HL-60 (cell line): Measurements from ENCODE around the gene MESD.

Source experiments
- POLR2AphosphoS5 ChIP-seq: IDR thresholded peaks from 2 replicates; pipeline ENCODE4 v1.6.1; 2012; ENCODE audit warnings: low read depth
- TF ChIP-seq, protein P1 (sequence below): IDR thresholded peaks from one replicate; pipeline ENCODE4 v1.5.1; 2011; ENCODE audit warnings: low read length, control low read depth, inconsistent platforms; ENCODE audit not compliant: insufficient read depth
- TF ChIP-seq, protein P2 (sequence below): IDR thresholded peaks from 2 replicates; pipeline ENCODE4 v1.6.1; 2012; ENCODE audit warnings: low read depth; ENCODE audit not compliant: insufficient replicate concordance

DNA sequence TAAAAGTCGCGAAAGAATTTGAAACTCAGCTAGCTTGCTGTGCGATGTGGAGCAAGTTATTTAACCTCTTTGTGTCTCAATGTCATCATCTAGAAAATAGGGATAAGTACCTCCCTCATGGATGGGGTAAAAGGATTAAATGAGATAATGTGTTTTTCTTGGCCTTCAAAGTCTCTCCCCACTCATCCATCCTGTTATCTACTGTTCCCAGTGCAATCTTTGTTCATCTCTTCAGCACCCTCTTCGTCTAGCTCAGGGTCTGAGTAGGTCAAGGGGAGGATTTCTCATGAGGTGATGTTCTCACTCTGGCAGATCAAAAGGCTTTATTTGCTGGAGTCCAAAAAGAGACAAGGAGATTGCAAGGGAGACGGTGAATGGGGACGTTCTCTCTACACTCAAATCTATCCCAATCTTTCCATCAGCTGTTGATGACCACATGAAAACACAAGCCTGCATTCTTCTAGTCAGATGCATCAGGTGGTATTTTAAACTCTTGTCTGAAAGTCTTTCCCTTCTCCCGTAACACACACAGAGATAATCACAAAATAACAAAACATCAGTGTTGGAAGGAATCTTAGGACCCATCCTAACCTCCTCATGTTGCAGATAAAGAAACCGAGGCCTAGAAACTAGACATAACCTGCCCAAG lies 1.3 kb downstream of the MESD start:
- TF ChIP-seq, protein P1, sequence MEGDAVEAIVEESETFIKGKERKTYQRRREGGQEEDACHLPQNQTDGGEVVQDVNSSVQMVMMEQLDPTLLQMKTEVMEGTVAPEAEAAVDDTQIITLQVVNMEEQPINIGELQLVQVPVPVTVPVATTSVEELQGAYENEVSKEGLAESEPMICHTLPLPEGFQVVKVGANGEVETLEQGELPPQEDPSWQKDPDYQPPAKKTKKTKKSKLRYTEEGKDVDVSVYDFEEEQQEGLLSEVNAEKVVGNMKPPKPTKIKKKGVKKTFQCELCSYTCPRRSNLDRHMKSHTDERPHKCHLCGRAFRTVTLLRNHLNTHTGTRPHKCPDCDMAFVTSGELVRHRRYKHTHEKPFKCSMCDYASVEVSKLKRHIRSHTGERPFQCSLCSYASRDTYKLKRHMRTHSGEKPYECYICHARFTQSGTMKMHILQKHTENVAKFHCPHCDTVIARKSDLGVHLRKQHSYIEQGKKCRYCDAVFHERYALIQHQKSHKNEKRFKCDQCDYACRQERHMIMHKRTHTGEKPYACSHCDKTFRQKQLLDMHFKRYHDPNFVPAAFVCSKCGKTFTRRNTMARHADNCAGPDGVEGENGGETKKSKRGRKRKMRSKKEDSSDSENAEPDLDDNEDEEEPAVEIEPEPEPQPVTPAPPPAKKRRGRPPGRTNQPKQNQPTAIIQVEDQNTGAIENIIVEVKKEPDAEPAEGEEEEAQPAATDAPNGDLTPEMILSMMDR, result no peak
- TF ChIP-seq POLR2AphosphoS5, result no peak
- TF ChIP-seq, protein P2, sequence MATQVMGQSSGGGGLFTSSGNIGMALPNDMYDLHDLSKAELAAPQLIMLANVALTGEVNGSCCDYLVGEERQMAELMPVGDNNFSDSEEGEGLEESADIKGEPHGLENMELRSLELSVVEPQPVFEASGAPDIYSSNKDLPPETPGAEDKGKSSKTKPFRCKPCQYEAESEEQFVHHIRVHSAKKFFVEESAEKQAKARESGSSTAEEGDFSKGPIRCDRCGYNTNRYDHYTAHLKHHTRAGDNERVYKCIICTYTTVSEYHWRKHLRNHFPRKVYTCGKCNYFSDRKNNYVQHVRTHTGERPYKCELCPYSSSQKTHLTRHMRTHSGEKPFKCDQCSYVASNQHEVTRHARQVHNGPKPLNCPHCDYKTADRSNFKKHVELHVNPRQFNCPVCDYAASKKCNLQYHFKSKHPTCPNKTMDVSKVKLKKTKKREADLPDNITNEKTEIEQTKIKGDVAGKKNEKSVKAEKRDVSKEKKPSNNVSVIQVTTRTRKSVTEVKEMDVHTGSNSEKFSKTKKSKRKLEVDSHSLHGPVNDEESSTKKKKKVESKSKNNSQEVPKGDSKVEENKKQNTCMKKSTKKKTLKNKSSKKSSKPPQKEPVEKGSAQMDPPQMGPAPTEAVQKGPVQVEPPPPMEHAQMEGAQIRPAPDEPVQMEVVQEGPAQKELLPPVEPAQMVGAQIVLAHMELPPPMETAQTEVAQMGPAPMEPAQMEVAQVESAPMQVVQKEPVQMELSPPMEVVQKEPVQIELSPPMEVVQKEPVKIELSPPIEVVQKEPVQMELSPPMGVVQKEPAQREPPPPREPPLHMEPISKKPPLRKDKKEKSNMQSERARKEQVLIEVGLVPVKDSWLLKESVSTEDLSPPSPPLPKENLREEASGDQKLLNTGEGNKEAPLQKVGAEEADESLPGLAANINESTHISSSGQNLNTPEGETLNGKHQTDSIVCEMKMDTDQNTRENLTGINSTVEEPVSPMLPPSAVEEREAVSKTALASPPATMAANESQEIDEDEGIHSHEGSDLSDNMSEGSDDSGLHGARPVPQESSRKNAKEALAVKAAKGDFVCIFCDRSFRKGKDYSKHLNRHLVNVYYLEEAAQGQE, result no peak
